GM21381 (cell line): ENCODE data around the gene GABRB2.
"Not testable (repeated sequence)": the region's sequence is repeated elsewhere in the genome, so short reads cannot be mapped to it uniquely, and the experiment has no call there.

ENCODE experiments used
- ATAC-seq: cut with Tn5 transposase; IDR thresholded peaks from one replicate; pipeline ENCODE4 v1.9.1; 2021; ENCODE audit warnings: mild to moderate bottlenecking, moderate library complexity; ENCODE audit not compliant: unreplicated experiment

Gene GABRB2

DNA sequence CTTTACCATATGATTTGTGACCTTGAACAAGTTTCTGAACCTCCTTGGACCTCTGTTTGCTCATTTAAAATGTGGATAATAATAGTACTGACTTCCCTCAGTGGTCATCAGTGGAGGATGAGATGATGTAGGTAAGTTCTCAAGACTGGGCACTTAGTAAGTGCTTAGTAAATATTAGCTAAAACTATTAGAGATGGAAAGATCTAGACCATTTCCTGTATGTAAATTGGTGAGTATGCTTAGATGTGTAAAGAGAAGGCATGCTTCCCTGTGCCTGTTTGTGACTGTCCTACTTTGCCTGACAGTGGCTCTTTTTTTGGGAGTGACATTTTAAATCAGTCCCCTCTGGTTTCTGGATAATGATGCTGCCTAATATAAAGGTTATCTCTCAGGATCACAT is 288.1 kb downstream of the GABRB2 start:
- ATAC-seq: no peak

DNA sequence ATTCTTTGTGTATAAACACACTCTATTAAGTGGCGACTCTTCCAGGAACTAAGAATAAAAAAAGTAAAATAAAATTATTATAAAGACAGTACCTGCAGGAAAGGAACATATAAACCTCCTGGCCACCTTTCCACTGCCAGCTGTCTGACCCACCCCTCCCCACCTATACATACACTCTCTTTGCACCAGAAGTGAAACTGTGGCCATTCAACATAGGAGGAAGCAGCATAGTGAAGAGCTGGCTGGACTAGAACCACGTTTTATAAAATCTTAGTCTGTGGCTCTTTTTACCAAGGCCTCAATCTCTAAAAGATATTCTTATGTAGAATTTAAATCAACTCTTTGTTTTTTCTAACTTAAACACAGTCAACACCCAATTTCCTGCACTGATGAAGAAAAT is 289.6 kb downstream of the GABRB2 start:
- no peak for ATAC-seq

DNA sequence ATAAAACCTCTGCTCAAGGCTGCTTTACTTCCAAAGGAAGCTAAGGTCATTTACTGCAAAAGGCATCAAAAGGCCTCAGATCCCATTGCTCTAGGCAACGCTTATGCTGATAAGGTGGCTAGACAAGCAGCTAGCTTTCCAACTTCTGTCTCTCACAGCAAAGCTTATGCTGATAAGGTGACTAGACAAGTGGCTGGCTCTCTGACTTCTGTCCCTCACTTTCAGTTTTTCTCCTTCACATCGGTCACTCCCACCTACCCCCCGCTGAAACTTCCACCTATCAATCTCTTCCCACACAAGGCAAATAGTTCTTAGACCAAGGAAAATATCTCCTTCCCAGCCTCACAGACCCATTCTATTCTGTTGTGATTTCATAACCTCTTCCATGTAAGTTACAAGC is 293.6 kb downstream of the GABRB2 start:
- ATAC-seq: not testable (repeated sequence)

DNA sequence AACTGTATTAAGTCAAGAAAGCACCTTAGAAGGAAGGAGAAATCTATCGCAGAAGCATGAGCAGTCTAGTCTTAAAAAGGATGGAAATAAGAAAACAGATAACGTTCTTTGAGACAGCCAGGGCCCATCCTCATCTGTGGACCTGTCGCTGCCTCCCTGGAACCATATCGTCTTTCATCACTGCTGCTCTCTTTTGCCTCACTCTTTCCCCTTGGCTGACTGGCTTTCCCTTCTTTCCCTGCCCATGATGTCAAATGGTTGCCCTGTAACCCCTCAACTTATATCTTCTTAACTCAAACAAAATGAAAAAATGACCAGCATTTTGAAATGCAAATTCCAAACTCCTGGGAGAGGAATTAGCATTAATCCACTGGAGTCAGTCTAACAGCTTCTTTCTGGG is 299.8 kb downstream of the GABRB2 start:
- no peak for ATAC-seq

DNA sequence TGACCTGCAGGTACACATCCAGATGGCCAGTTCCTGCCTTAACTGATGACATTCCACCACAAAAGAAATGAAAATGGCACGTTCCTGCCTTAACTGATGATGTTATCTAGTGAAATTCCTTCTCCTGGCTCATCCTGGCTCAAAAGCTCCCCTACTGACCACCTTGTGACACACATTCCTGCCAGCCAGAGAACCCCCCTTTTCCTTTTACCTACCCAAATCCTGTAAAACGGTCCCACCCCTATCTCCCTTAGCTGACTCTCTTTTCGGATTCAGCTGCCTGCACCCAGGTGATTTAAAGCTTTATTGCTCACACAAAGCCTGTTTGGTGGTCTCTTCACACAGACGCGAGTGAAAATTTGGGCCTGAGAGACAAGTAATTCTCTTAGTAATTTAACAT is 300.7 kb downstream of the GABRB2 start:
- ATAC-seq: not testable (repeated sequence)
